Glutamatergic neuron (in vitro differentiated cells): Measurements from ENCODE around the gene ZNF469. TPM values are rescaled to one million over a fixed set of nuclear protein-coding genes. Genes with fewer than 3 reads are reported as not detected.

Source experiments
- DNase-seq: peaks from one replicate; pipeline ENCODE4 v3.0.0; 2022
- H3K27ac Mint-ChIP-seq: one replicate; pipeline ENCODE4 v1.8.0; 2020; ENCODE audit warnings: mild to moderate bottlenecking, mixed read lengths, inconsistent platforms; ENCODE audit not compliant: unreplicated experiment
- H3K27me3 Mint-ChIP-seq: one replicate; pipeline ENCODE4 v1.8.0; 2020; ENCODE audit warnings: mild to moderate bottlenecking, moderate library complexity, mixed read lengths, inconsistent platforms; ENCODE audit not compliant: unreplicated experiment
- H3K36me3 Mint-ChIP-seq: one replicate; pipeline ENCODE4 v1.8.0; 2020; ENCODE audit warnings: mild to moderate bottlenecking, mixed read lengths, inconsistent platforms; ENCODE audit not compliant: unreplicated experiment
- H3K4me1 Mint-ChIP-seq: one replicate; pipeline ENCODE4 v1.8.0; 2020; ENCODE audit warnings: mild to moderate bottlenecking, low read depth, mixed read lengths, inconsistent platforms; ENCODE audit not compliant: unreplicated experiment
- H3K4me3 Mint-ChIP-seq: one replicate; pipeline ENCODE4 v1.8.0; 2020; ENCODE audit warnings: mild to moderate bottlenecking, mixed read lengths, inconsistent platforms; ENCODE audit not compliant: unreplicated experiment
- H3K9me3 Mint-ChIP-seq: one replicate; pipeline ENCODE4 v1.8.0; 2020; ENCODE audit warnings: mild to moderate bottlenecking, moderate library complexity, mixed read lengths, inconsistent platforms; ENCODE audit not compliant: unreplicated experiment
- CTCF ChIP-seq: fragments of 200-600 bp; sonication (generic); IDR thresholded peaks from one replicate; pipeline ENCODE4 v1.5.0; 2021; ENCODE audit not compliant: partially characterized antibody, unreplicated experiment
- total RNA-seq: library from RNA; stranded (reverse); fragmentation: NEBNext Ultra II Directional; extraction: Animal tissue kit (Norgen Biotek cat#: 25700); gene quantifications from one replicate; pipeline ENCODE4 v1.2.1, GENCODE V29; 2021; ENCODE audit not compliant: unreplicated experiment

Gene ZNF469
- total RNA-seq, 1 donor from 2014 or later, result 0.56 TPM

GRCh38 chr16:88424587-88425235 is 42.0 kb downstream of the ZNF469 start:
- peaks cover 4% of the 10 kb centered on the region for H3K4me1 Mint-ChIP-seq
- TF ChIP-seq CTCF, result no peak
- H3K27ac Mint-ChIP-seq, result no peak overlapping the region

GRCh38 chr16:88426018-88426417 is 43.3 kb downstream of the ZNF469 start:
- Mint-ChIP-seq H3K36me3 (no peaks in the 10 kb centered on the region), H3K27me3 (peaks cover 7% of the 10 kb centered on the region)

More at GRCh38 chr16:88424587-88425235, 42.0 kb downstream of the ZNF469 start:
- Mint-ChIP-seq H3K36me3 (no peaks in the 10 kb centered on the region), H3K9me3 (no peaks in the 10 kb centered on the region), H3K4me3 (no peak overlapping the region), H3K27me3 (peaks cover 7% of the 10 kb centered on the region)
- DNase-seq, result no peak

GRCh38 chr16:88427376-88427775 is 44.6 kb downstream of the ZNF469 start:
- Mint-ChIP-seq H3K4me1 (peaks cover 4% of the 10 kb centered on the region), H3K36me3 (no peaks in the 10 kb centered on the region), H3K27me3 (peaks cover 4% of the 10 kb centered on the region), H3K4me3 (no peak overlapping the region), H3K27ac (no peak overlapping the region), H3K9me3 (peaks cover 3% of the 10 kb centered on the region)
- no peak for TF ChIP-seq CTCF
- no peak for DNase-seq

More at GRCh38 chr16:88426018-88426417, 43.3 kb downstream of the ZNF469 start:
- TF ChIP-seq CTCF, result no peak
- Mint-ChIP-seq H3K9me3 (no peaks in the 10 kb centered on the region), H3K4me3 (no peak overlapping the region), H3K4me1 (peaks cover 4% of the 10 kb centered on the region), H3K27ac (no peak overlapping the region)
- no peak for DNase-seq

- DNase-seq, result no peak
- no peak overlapping the region for H3K4me3 Mint-ChIP-seq
- H3K9me3 Mint-ChIP-seq, result peaks cover 3% of the 10 kb centered on the region
- TF ChIP-seq CTCF, result no peak
- no peak overlapping the region for H3K27ac Mint-ChIP-seq
- peaks cover 4% of the 10 kb centered on the region for H3K4me1 Mint-ChIP-seq
- no peaks in the 10 kb centered on the region for H3K36me3 Mint-ChIP-seq
- H3K27me3 Mint-ChIP-seq, result peaks cover 2% of the 10 kb centered on the region
Measured at GRCh38 chr16:88428156-88428555, 45.4 kb downstream of the ZNF469 start.

GRCh38 chr16:88428616-88429386 is 46.0 kb downstream of the ZNF469 start:
- H3K4me1 Mint-ChIP-seq, result peaks cover 4% of the 10 kb centered on the region
- DNase-seq, result no peak
- no peak overlapping the region for H3K27ac Mint-ChIP-seq
- peaks cover 2% of the 10 kb centered on the region for H3K27me3 Mint-ChIP-seq
- TF ChIP-seq CTCF, result peak; percentile 19
- H3K36me3 Mint-ChIP-seq, result no peaks in the 10 kb centered on the region
- no peak overlapping the region for H3K4me3 Mint-ChIP-seq
- peaks cover 3% of the 10 kb centered on the region for H3K9me3 Mint-ChIP-seq
